H1 (cell line): ENCODE data around the gene HSD17B2. TPM values are rescaled to one million over a fixed set of nuclear protein-coding genes. Genes with fewer than 3 reads are reported as not detected.

Experiments
- CTCF ChIA-PET: fragments of 300-600 bp; sonication (Branson Sonifier 250); formaldehyde crosslinking; loops from one replicate; lab custom pipeline; 2021; ENCODE audit not compliant: partially characterized antibody; lab: Charles Lee
- POLR2A ChIA-PET: fragments of 300-600 bp; sonication (Branson Sonifier 250); formaldehyde crosslinking; loops from one replicate; lab custom pipeline; 2021; ENCODE audit warnings: inconsistent platforms; ENCODE audit not compliant: partially characterized antibody; lab: Charles Lee
- DNase-seq, 2 experiments: peaks; one replicate each; pipeline versions ENCODE4 v3.0.0 to v3.0.0-alpha.2; 2010 to 2022; ENCODE audit warnings: low spot score in 2 of 2, low read depth in 1 of 2, mixed read lengths in 1 of 2
- FAIRE-seq: peaks from 2 replicates; lab custom pipeline; 2011; peaks lifted over from hg19 to GRCh38; lab: Jason Lieb, UNC
- H2AFZ ChIP-seq: 2 replicates; pipeline ENCODE4 v1.8.1; 2012; ENCODE audit warnings: low read length, inconsistent platforms
- H2AK5ac ChIP-seq: 2 replicates; pipeline ENCODE4 v1.6.1; 2013; ENCODE audit warnings: low read depth, low read length
- H2BK120ac ChIP-seq: replicated peaks from 2 replicates; pipeline ENCODE3; 2013; ENCODE audit warnings: low read depth, low read length, inconsistent platforms
- H2BK12ac ChIP-seq: 2 replicates; pipeline ENCODE4 v1.6.1; 2013; ENCODE audit warnings: low read depth, low read length
- H2BK15ac ChIP-seq: 2 replicates; pipeline ENCODE4 v1.6.1; 2013; ENCODE audit warnings: low read length
- H2BK20ac ChIP-seq: 2 replicates; pipeline ENCODE4 v1.6.1; 2013; ENCODE audit warnings: low read length
- H2BK5ac ChIP-seq: 2 replicates; pipeline ENCODE4 v1.6.1; 2013; ENCODE audit warnings: low read depth, low read length
- H3K14ac ChIP-seq: 2 replicates; pipeline ENCODE4 v1.6.1; 2013; ENCODE audit warnings: inconsistent platforms; ENCODE audit not compliant: insufficient read length
- H3K18ac ChIP-seq: 2 replicates; pipeline ENCODE4 v1.6.1; 2013; ENCODE audit warnings: low read length; ENCODE audit errors: extremely low read depth
- H3K23ac ChIP-seq: 2 replicates; pipeline ENCODE4 v1.6.1; 2013; ENCODE audit warnings: inconsistent platforms; ENCODE audit not compliant: insufficient read length
- H3K23me2 ChIP-seq: 2 replicates; pipeline ENCODE4 v1.6.1; 2013; ENCODE audit warnings: low read depth, low read length
- H3K27ac ChIP-seq: 2 replicates; pipeline ENCODE4 v1.6.1; 2011; ENCODE audit warnings: low read depth, low read length, inconsistent platforms
- H3K27me3 ChIP-seq, 4 experiments: replicated peaks in 1 of 4; 1 replicate in 1 of 4; 2 replicates in 3 of 4; pipeline versions ENCODE4 v1.6.1 to v1.8.1; 2011 to 2013; ENCODE audit warnings: low read length in 3 of 4, mild to moderate bottlenecking in 3 of 4, inconsistent platforms in 2 of 4, mixed read lengths in 2 of 4, moderate library complexity in 1 of 4; ENCODE audit not compliant: control insufficient read depth in 3 of 4, insufficient read depth in 3 of 4; ENCODE audit errors: extremely low read depth in 1 of 4
- H3K36me3 ChIP-seq, 4 experiments: 2 replicates each; pipeline versions ENCODE4 v1.6.1 to v1.8.1; 2011 to 2013; ENCODE audit warnings: mild to moderate bottlenecking in 4 of 4, low read length in 3 of 4, moderate library complexity in 2 of 4, control low read depth in 1 of 4, inconsistent platforms in 1 of 4; ENCODE audit not compliant: insufficient read depth in 4 of 4, control insufficient read depth in 2 of 4
- H3K4ac ChIP-seq: replicated peaks from 2 replicates; pipeline ENCODE3; 2013; ENCODE audit warnings: low read length, low read depth, mixed read lengths, inconsistent platforms; ENCODE audit not compliant: insufficient read length
- H3K4me1 ChIP-seq, 4 experiments: replicated peaks in 1 of 4; 1 replicate in 1 of 4; 2 replicates in 3 of 4; pipeline versions ENCODE4 v1.6.1 to v1.8.1; 2011 to 2013; ENCODE audit warnings: low read length in 3 of 4, inconsistent platforms in 2 of 4, mixed read lengths in 1 of 4; ENCODE audit not compliant: insufficient read depth in 4 of 4, control insufficient read depth in 3 of 4
- H3K4me2 ChIP-seq, 2 experiments: 2 replicates each; pipeline versions ENCODE4 v1.6.1 to v1.8.1; 2011 to 2013; ENCODE audit warnings: low read depth in 2 of 2, low read length in 2 of 2, control low read depth in 1 of 2, inconsistent platforms in 1 of 2, mild to moderate bottlenecking in 1 of 2; ENCODE audit not compliant: insufficient read depth in 1 of 2
- H3K4me3 ChIP-seq, 4 experiments: fragments of 200-600, 300-600 bp in 1 of 4; sonication (generic), shearing (Covaris generic), sonication (Bioruptor Twin) in 1 of 4; 2 replicates each; pipeline versions ENCODE4 v1.5.1 to v1.8.1; 2011 to 2016; ENCODE audit warnings: low read length in 4 of 4, low read depth in 3 of 4, control low read depth in 2 of 4, inconsistent platforms in 2 of 4, mild to moderate bottlenecking in 2 of 4, mixed read lengths in 1 of 4, moderate library complexity in 1 of 4; ENCODE audit not compliant: insufficient read depth in 2 of 4; ENCODE audit errors: extremely low read depth in 1 of 4
- H3K56ac ChIP-seq: replicated peaks from 2 replicates; pipeline ENCODE3; 2013; ENCODE audit warnings: low read depth, mild to moderate bottlenecking, mixed read lengths, low read length, inconsistent platforms; ENCODE audit not compliant: insufficient read length
- H3K79me1 ChIP-seq: 2 replicates; pipeline ENCODE4 v1.6.1; 2013; ENCODE audit warnings: low read depth, low read length, control low read depth
- H3K79me2 ChIP-seq, 2 experiments: 2 replicates each; pipeline versions ENCODE4 v1.6.1 to v1.8.1; 2012 to 2013; ENCODE audit warnings: low read length in 2 of 2, mild to moderate bottlenecking in 2 of 2, inconsistent platforms in 1 of 2; ENCODE audit not compliant: insufficient read depth in 2 of 2, control insufficient read depth in 1 of 2
- H3K9ac ChIP-seq, 4 experiments: replicated peaks in 1 of 4; 1 replicate in 1 of 4; 2 replicates in 3 of 4; pipeline versions ENCODE4 v1.6.1 to v1.8.1; 2011 to 2013; ENCODE audit warnings: low read depth in 3 of 4, low read length in 3 of 4, control low read depth in 2 of 4, mild to moderate bottlenecking in 2 of 4, moderate library complexity in 2 of 4, inconsistent platforms in 1 of 4; ENCODE audit errors: extremely low read depth in 1 of 4
- H3K9me3 ChIP-seq, 2 experiments: 2 replicates each; pipeline versions ENCODE4 v1.6.1 to v1.8.1; 2012 to 2013; ENCODE audit warnings: mild to moderate bottlenecking in 2 of 2, moderate library complexity in 2 of 2, control low read depth in 1 of 2, inconsistent platforms in 1 of 2, low read depth in 1 of 2, low read length in 1 of 2, mixed read lengths in 1 of 2; ENCODE audit not compliant: insufficient read depth in 2 of 2
- H4K20me1 ChIP-seq, 2 experiments: replicated peaks in 1 of 2; 2 replicates each; pipeline versions ENCODE3 to v1.8.1; 2011 to 2013; ENCODE audit warnings: inconsistent platforms in 2 of 2, low read length in 2 of 2, mild to moderate bottlenecking in 1 of 2; ENCODE audit not compliant: insufficient read depth in 2 of 2, control insufficient read depth in 1 of 2
- H4K5ac ChIP-seq: 2 replicates; pipeline ENCODE4 v1.6.1; 2013; ENCODE audit warnings: low read length, low read depth, mixed read lengths, inconsistent platforms; ENCODE audit not compliant: insufficient read length
- H4K8ac ChIP-seq: 2 replicates; pipeline ENCODE4 v1.8.0; 2013; ENCODE audit warnings: mild to moderate bottlenecking, moderate library complexity, low read length, inconsistent platforms; ENCODE audit not compliant: insufficient read depth; ENCODE audit errors: extremely low read depth
- H4K91ac ChIP-seq: replicated peaks from 2 replicates; pipeline ENCODE3; 2013; ENCODE audit warnings: low read length, mixed read lengths, inconsistent platforms; ENCODE audit not compliant: insufficient read length
- ASH2L ChIP-seq: fragments of 200-600, 300-600 bp; sonication (generic); IDR thresholded peaks from one replicate; pipeline ENCODE4 v1.7.1; 2017; ENCODE audit warnings: low read length
- CBX8 ChIP-seq: fragments of 300-800, 300-1000 bp; sonication (generic); IDR thresholded peaks from 2 replicates; pipeline ENCODE4 v1.7.1; 2016; ENCODE audit warnings: low read depth, low read length, borderline replicate concordance
- CREB1 ChIP-seq: IDR thresholded peaks from 2 replicates; pipeline ENCODE4 v1.6.1; 2012; ENCODE audit warnings: inconsistent platforms
- EGR1 ChIP-seq: IDR thresholded peaks from 2 replicates; pipeline ENCODE4 v1.6.1; 2011; ENCODE audit warnings: low read depth, low read length, borderline replicate concordance
- HDAC2 ChIP-seq, 2 experiments: fragments of 300-600 bp in 1 of 2; sonication (generic) in 1 of 2; IDR thresholded peaks; 2 replicates each; pipeline ENCODE4 v1.6.1; 2011 to 2012; ENCODE audit warnings: low read depth in 2 of 2, low read length in 2 of 2, mild to moderate bottlenecking in 2 of 2, moderate library complexity in 2 of 2, borderline replicate concordance in 1 of 2, inconsistent platforms in 1 of 2
- POU5F1 ChIP-seq: IDR thresholded peaks from 2 replicates; pipeline ENCODE4 v1.6.1; 2011; ENCODE audit warnings: low read depth, mild to moderate bottlenecking, low read length, moderate library complexity
- SP4 ChIP-seq: IDR thresholded peaks from 2 replicates; pipeline ENCODE4 v1.6.1; 2012; ENCODE audit warnings: low read length, inconsistent platforms
- YY1 ChIP-seq: IDR thresholded peaks from 2 replicates; pipeline ENCODE4 v1.6.1; 2011; ENCODE audit warnings: low read depth, mild to moderate bottlenecking, low read length
- WGBS, 2 experiments: shearing (Covaris generic) in 1 of 2; methylation state at CpG; one replicate each; pipeline versions ENCODE4 v1.1.6 to v1.1.7; 2013 to 2015; ENCODE audit warnings: low lambda C conversion rate in 2 of 2, mixed read lengths in 2 of 2, inconsistent platforms in 1 of 2, low coverage in 1 of 2, missing lambda C conversion rate in 1 of 2; ENCODE audit not compliant: insufficient replicate concordance in 2 of 2, insufficient coverage in 1 of 2, insufficient read length in 1 of 2; ENCODE audit errors: extremely low coverage in 1 of 2, missing lambda C conversion rate in 1 of 2; 5-methylcytosine and 5-hydroxymethylcytosine counted together
- polyA plus RNA-seq, 7 experiments: library from polyadenylated mRNA; depleted of rRNA in 3 of 7; stranded (reverse) in 5 of 7; unstranded in 2 of 7; fragments of >200 nt in 5 of 7; fragments of 200-250 nt in 2 of 7; gene quantifications; 1 replicate in 5 of 7; 2 replicates in 1 of 7; 4 replicates in 1 of 7; pipeline versions ENCODE4 v1.2.1 to v1.2.3, GENCODE V29; 2011 to 2013; ENCODE audit warnings: missing spikeins in 2 of 7, mixed read lengths in 2 of 7
- total RNA-seq: library from RNA; stranded (reverse); fragmentation: NEBNext Ultra II Directional; extraction: Animal tissue kit (Norgen Biotek cat#: 25700); gene quantifications from 2 replicates; pipeline ENCODE4 v1.2.1, GENCODE V29; 2021

Gene HSD17B2
- total and polyA plus RNA-seq, 2 of the 8 experiments (the other 6 are each of a cell fraction or from before 2014, with no cell fraction given): not detected

DNA sequence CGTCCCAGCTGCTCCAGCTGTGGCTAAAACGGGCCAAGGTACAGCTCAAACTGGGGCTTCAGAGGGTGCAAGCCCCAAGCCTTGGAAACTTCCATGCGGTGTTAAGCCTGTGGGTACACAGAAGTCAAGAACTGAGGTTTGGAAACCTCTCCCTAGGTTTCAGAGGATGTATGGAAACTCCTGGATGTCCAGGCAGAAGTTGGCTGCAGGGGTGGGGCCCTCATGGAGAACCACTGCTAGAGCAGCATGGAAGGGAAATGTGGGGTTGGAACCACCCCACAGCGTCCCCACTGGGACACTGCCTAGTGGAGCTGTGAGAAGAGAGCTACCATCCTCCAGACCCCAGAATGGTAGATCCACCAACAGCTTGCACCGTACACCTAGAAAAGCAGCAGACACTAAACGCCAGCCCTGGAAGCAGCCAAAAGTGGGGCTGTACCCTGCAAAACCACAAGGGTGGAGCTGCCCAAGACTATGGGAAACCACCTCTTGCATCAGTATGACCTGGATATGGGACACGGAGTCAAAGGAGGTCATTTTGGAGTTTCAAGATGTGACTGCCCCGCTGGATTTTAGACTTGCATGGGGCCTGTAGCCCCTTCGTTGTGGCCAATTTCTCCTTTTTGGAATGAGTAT, 26.0 kb upstream of the HSD17B2 start:
- H3K4ac ChIP-seq: no peak overlapping the region
- no peaks in the 10 kb centered on the region for H3K79me1 ChIP-seq
- FAIRE-seq (no peak), DNase-seq (no peak)
- H2AFZ ChIP-seq: no peak overlapping the region
- H3K36me3 ChIP-seq: no peaks in the 10 kb centered on the region
- H4K5ac ChIP-seq: no peak overlapping the region
- H3K18ac ChIP-seq: no peak overlapping the region
- no peak overlapping the region for H3K4me2 ChIP-seq
- no peaks in the 10 kb centered on the region for H3K27me3 ChIP-seq
- H3K9me3 ChIP-seq: peaks cover 19 to 32% of the 10 kb centered on the region in 2 experiments
- no peak overlapping the region for H2AK5ac ChIP-seq
- no peak overlapping the region for H4K91ac ChIP-seq
- no peaks in the 10 kb centered on the region for H4K20me1 ChIP-seq
- no peak overlapping the region for H2BK12ac ChIP-seq
- no peak overlapping the region for H3K56ac ChIP-seq
- no peaks in the 10 kb centered on the region for H3K79me2 ChIP-seq
- H2BK5ac ChIP-seq: no peak overlapping the region
- H3K27ac ChIP-seq: no peak overlapping the region
- H3K4me1 ChIP-seq: no peaks in the 10 kb centered on the region
- WGBS, 2 experiments: 89% methylated on average over 9 of the region's 9 CpGs; no CpG with 5 or more reads in 1 of the 2 experiments
- no peak overlapping the region for H3K14ac ChIP-seq
- H3K4me3 ChIP-seq: no peak overlapping the region
- no peak overlapping the region for H2BK20ac ChIP-seq
- H3K9ac ChIP-seq: no peak overlapping the region
- no peak overlapping the region for H2BK15ac ChIP-seq
- H4K8ac ChIP-seq: no peak overlapping the region
- ChIA-PET POLR2A (no interaction called here), CTCF (interaction anchor here (0.7 to 1.5 kb wide), 4 partner anchors 12 to 68 kb away, joined by 3 to 5 read pairs (median 4); no protein-coding TSS in a partner anchor)
- no peak overlapping the region for H3K23ac ChIP-seq
- no peaks in the 10 kb centered on the region for H3K23me2 ChIP-seq
- no peak overlapping the region for H2BK120ac ChIP-seq
- TF ChIP-seq CREB1 (no peak), EGR1 (no peak), POU5F1 (no peak), SP4 (no peak), HDAC2 (IDR thresholded peaks at IDR 0.05; ENCODE audit: borderline replicate concordance in 1 of 2, low read depth in 2 of 2, low read length in 2 of 2) (no peak), YY1 (no peak), ASH2L (no peak), CBX8 (no peak)
